DOHH2 (cell line): ENCODE measurements around the gene BMPER.

Experiments
- EZH2phosphoT487 ChIP-seq: fragments of 200-600 bp; sonication (generic); IDR thresholded peaks from 2 replicates; pipeline ENCODE4 v1.6.1; 2017; ENCODE audit warnings: borderline replicate concordance, mild to moderate bottlenecking, antibody characterized with exemption, low read length, moderate library complexity, mixed read lengths
- TF ChIP-seq, protein P1 (sequence below): fragments of 200-600 bp; sonication (generic); IDR thresholded peaks from one replicate; pipeline ENCODE4 v1.5.1; 2014; ENCODE audit warnings: antibody characterized with exemption, mild to moderate bottlenecking, low read depth, low read length; ENCODE audit not compliant: poor library complexity, severe bottlenecking

DNA sequence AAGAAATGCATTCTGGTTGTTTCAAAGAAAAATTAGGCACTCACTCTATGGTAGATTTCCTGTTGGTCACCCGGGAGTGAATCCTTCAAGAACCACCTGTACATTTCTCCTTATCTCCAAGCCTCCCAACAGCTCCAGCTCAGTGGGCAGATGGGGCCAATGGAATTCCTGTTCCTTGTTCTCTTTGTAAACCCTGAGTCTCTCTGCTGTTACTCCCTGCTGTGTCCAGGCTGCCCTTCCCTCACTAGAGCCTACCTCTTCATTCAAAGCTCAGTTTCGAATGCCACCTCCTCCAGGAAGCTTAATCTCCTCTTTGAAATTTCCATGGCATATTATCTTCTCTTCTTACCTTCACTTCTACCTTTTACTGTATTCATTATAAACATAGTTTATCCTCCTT lies 3.5 kb upstream of the BMPER start:
- TF ChIP-seq, protein P1, sequence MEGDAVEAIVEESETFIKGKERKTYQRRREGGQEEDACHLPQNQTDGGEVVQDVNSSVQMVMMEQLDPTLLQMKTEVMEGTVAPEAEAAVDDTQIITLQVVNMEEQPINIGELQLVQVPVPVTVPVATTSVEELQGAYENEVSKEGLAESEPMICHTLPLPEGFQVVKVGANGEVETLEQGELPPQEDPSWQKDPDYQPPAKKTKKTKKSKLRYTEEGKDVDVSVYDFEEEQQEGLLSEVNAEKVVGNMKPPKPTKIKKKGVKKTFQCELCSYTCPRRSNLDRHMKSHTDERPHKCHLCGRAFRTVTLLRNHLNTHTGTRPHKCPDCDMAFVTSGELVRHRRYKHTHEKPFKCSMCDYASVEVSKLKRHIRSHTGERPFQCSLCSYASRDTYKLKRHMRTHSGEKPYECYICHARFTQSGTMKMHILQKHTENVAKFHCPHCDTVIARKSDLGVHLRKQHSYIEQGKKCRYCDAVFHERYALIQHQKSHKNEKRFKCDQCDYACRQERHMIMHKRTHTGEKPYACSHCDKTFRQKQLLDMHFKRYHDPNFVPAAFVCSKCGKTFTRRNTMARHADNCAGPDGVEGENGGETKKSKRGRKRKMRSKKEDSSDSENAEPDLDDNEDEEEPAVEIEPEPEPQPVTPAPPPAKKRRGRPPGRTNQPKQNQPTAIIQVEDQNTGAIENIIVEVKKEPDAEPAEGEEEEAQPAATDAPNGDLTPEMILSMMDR, result no peak
- no peak for TF ChIP-seq EZH2phosphoT487
